HCT116 (cell line): ENCODE results near the gene APOC1. TPM values are rescaled to one million over a fixed set of nuclear protein-coding genes. Genes with fewer than 3 reads are reported as not detected.

Experiments used
- ATAC-seq: fragments of 200-7000 bp; cut with Tn5 transposase; 2 replicates; pipeline ENCODE4 v1.9.1; 2020; ENCODE audit warnings: mild to moderate bottlenecking, moderate library complexity
- BruUV-seq: library from RNA; stranded (reverse); fragments of 400-500 nt; replicated peaks from 2 replicates; lab custom pipeline; 2021; lab: Mats Ljungman, UMichigan
- CTCF ChIA-PET: fragments of 300-600 bp; sonication (Branson Sonifier 250); formaldehyde crosslinking; loops from one replicate; lab custom pipeline; 2021; ENCODE audit warnings: antibody characterized with exemption; lab: Charles Lee
- POLR2A ChIA-PET: fragments of 300-600, 350-600 bp; sonication (Branson Sonifier 250); formaldehyde crosslinking; loops from one replicate; lab custom pipeline; 2021; ENCODE audit warnings: antibody characterized with exemption; lab: Charles Lee
- RAD21 ChIA-PET, 2 experiments: fragments of 300-600 bp; sonication (Branson Sonifier 250); formaldehyde crosslinking; loops; one replicate each; lab custom pipeline; 2023; ENCODE audit warnings: low total read pairs in 2 of 2; ENCODE audit not compliant: uncharacterized antibody in 2 of 2, unreplicated experiment in 2 of 2, low non-redundant PET in 1 of 2; lab: Charles Lee
- DNase-seq: peaks from one replicate; pipeline ENCODE4 v3.0.0-alpha.2; 2010; ENCODE audit warnings: low read depth, low spot score
- H2AFZ ChIP-seq: fragments of 200-600 bp; shearing (Covaris generic), sonication (generic); 2 replicates; pipeline ENCODE4 v1.6.1; 2017; ENCODE audit warnings: low read depth, mixed run types, mixed read lengths, antibody characterized with exemption, low read length; ENCODE audit not compliant: poor library complexity, severe bottlenecking
- H3K27ac ChIP-seq: 2 replicates; pipeline ENCODE4 v1.5.1; 2012; ENCODE audit warnings: low read depth, low read length
- H3K27me3 ChIP-seq: fragments of 200-600 bp; sonication (generic); 2 replicates; pipeline ENCODE4 v1.6.1; 2016; ENCODE audit warnings: mixed run types, low read length, mixed read lengths; ENCODE audit not compliant: insufficient read depth
- H3K36me3 ChIP-seq, 2 experiments: fragments of 200-500 bp in 1 of 2; fragments of 200-600 bp in 1 of 2; sonication (Bioruptor generic) in 1 of 2; sonication (generic) in 1 of 2; 2 replicates each; pipeline versions ENCODE4 v1.5.1 to v1.6.1; 2014 to 2016; ENCODE audit warnings: low read length in 2 of 2, inconsistent platforms in 1 of 2, mixed read lengths in 1 of 2, mixed run types in 1 of 2; ENCODE audit not compliant: insufficient read depth in 2 of 2, control insufficient read depth in 1 of 2
- H3K4me1 ChIP-seq, 2 experiments: fragments of 200-600 bp in 1 of 2; sonication (generic) in 1 of 2; 2 replicates each; pipeline versions ENCODE4 v1.5.1 to v1.6.1; 2012 to 2017; ENCODE audit warnings: low read length in 2 of 2, inconsistent platforms in 1 of 2, mild to moderate bottlenecking in 1 of 2, mixed read lengths in 1 of 2, mixed run types in 1 of 2, moderate library complexity in 1 of 2; ENCODE audit not compliant: insufficient read depth in 2 of 2, control insufficient read depth in 1 of 2
- H3K4me2 ChIP-seq: fragments of 200-600 bp; sonication (generic); 2 replicates; pipeline ENCODE4 v1.6.1; 2017; ENCODE audit warnings: mixed run types, low read length, mixed read lengths
- H3K4me3 ChIP-seq, 2 experiments: fragments of 200-600 bp in 1 of 2; sonication (generic) in 1 of 2; replicated peaks in 1 of 2; 2 replicates each; pipeline ENCODE4 v1.5.1; 2011 to 2016; ENCODE audit warnings: low read length in 2 of 2, control low read depth in 1 of 2, low read depth in 1 of 2, mild to moderate bottlenecking in 1 of 2, mixed read lengths in 1 of 2, mixed run types in 1 of 2
- H3K79me2 ChIP-seq: fragments of 200-600 bp; sonication (generic); 2 replicates; pipeline ENCODE4 v1.6.1; 2017; ENCODE audit warnings: mild to moderate bottlenecking, mixed run types, low read length, moderate library complexity, mixed read lengths; ENCODE audit not compliant: insufficient read depth
- H3K9ac ChIP-seq: fragments of 200-600 bp; sonication (generic); 2 replicates; pipeline ENCODE4 v1.6.1; 2016; ENCODE audit warnings: low read length, mixed read lengths
- H3K9me2 ChIP-seq: fragments of 200-600 bp; sonication (generic), shearing (Covaris generic); 2 replicates; pipeline ENCODE4 v1.6.1; 2017; ENCODE audit warnings: mixed run types, mild to moderate bottlenecking, moderate library complexity; ENCODE audit not compliant: insufficient read depth
- H3K9me3 ChIP-seq, 2 experiments: fragments of 200-500 bp in 1 of 2; fragments of 200-600 bp in 1 of 2; sonication (Bioruptor generic) in 1 of 2; sonication (generic) in 1 of 2; 2 replicates each; pipeline ENCODE4 v1.6.1; 2014 to 2017; ENCODE audit warnings: low read length in 2 of 2, mixed read lengths in 2 of 2, inconsistent platforms in 1 of 2, low read depth in 1 of 2, mild to moderate bottlenecking in 1 of 2, mixed run types in 1 of 2, moderate library complexity in 1 of 2; ENCODE audit not compliant: control insufficient read depth in 1 of 2, insufficient read depth in 1 of 2
- H4K20me1 ChIP-seq: fragments of 200-600 bp; sonication (generic), shearing (Covaris generic); 2 replicates; pipeline ENCODE4 v1.6.1; 2017; ENCODE audit warnings: mixed run types, mild to moderate bottlenecking, moderate library complexity; ENCODE audit not compliant: insufficient read depth
- CEBPB ChIP-seq: IDR thresholded peaks from 2 replicates; pipeline ENCODE4 v1.6.1; 2012; ENCODE audit warnings: low read depth
- EGR1 ChIP-seq: IDR thresholded peaks from 2 replicates; pipeline ENCODE4 v1.6.1; 2012; ENCODE audit warnings: low read depth
- EZH2 ChIP-seq: fragments of 200-600 bp; sonication (generic); IDR thresholded peaks from 2 replicates; pipeline ENCODE4 v1.6.1; 2017; ENCODE audit warnings: antibody characterized with exemption, mixed run types
- EZH2phosphoT487 ChIP-seq: fragments of 200-600 bp; IDR thresholded peaks from 2 replicates; pipeline ENCODE4 v1.6.1; 2018; ENCODE audit warnings: antibody characterized with exemption, borderline replicate concordance
- FOSL1 ChIP-seq: IDR thresholded peaks from 2 replicates; pipeline ENCODE4 v1.6.1; 2012; ENCODE audit warnings: low read depth
- JUND ChIP-seq: IDR thresholded peaks from 2 replicates; pipeline ENCODE4 v1.6.1; 2012
- POLR2A ChIP-seq: IDR thresholded peaks from 2 replicates; pipeline ENCODE4 v1.7.0; 2011; ENCODE audit warnings: borderline replicate concordance; ENCODE audit not compliant: insufficient read depth, insufficient read length; ENCODE audit errors: extremely low read depth
- RAD21 ChIP-seq: IDR thresholded peaks from 2 replicates; pipeline ENCODE4 v1.6.1; 2012; ENCODE audit warnings: low read depth, mild to moderate bottlenecking
- SIN3A ChIP-seq: IDR thresholded peaks from 2 replicates; pipeline ENCODE4 v1.6.1; 2012; ENCODE audit warnings: low read depth
- YY1 ChIP-seq: IDR thresholded peaks from 2 replicates; pipeline ENCODE4 v1.6.1; 2011; ENCODE audit warnings: low read length, low read depth, moderate library complexity, mild to moderate bottlenecking; ENCODE audit not compliant: insufficient replicate concordance; ENCODE audit errors: extremely low read depth
- ZFX ChIP-seq: fragments of 450-650 bp; IDR thresholded peaks from 2 replicates; pipeline ENCODE4 v1.6.1; 2017
- intact Hi-C: fragments of 100-400 bp; cut with micrococcal nuclease; formaldehyde crosslinking; loops from 2 replicates; pipeline ENCODE4 v1.10.0; 2022
- total RNA-seq: library from RNA; stranded (reverse); gene quantifications from one replicate; pipeline ENCODE4 v1.2.1, GENCODE V29; 2021; ENCODE audit not compliant: unreplicated experiment
- TF ChIP-seq, protein P1 (sequence below): IDR thresholded peaks from 2 replicates; pipeline ENCODE4 v1.6.1; 2012
- TF ChIP-seq, protein P2 (sequence below), 3 experiments: fragments of 200-600 bp in 1 of 3; sonication (generic) in 1 of 3; IDR thresholded peaks in 2 of 3; conservative IDR thresholded peaks in 1 of 3; 2 replicates each; pipeline ENCODE4 v1.5.1; 2012 to 2017; ENCODE audit warnings: low read depth in 2 of 3, low read length in 2 of 3, antibody characterized with exemption in 1 of 3, borderline replicate concordance in 1 of 3, control low read depth in 1 of 3, mild to moderate bottlenecking in 1 of 3, mixed read lengths in 1 of 3, mixed run types in 1 of 3, moderate library complexity in 1 of 3; ENCODE audit not compliant: insufficient read depth in 1 of 3
- TF ChIP-seq, protein P3 (sequence below): IDR thresholded peaks from 2 replicates; pipeline ENCODE4 v1.6.1; 2012; ENCODE audit warnings: low read depth

Gene APOC1
- total RNA-seq, 1 experiment from 2014 or later = 5.1 TPM

DNA sequence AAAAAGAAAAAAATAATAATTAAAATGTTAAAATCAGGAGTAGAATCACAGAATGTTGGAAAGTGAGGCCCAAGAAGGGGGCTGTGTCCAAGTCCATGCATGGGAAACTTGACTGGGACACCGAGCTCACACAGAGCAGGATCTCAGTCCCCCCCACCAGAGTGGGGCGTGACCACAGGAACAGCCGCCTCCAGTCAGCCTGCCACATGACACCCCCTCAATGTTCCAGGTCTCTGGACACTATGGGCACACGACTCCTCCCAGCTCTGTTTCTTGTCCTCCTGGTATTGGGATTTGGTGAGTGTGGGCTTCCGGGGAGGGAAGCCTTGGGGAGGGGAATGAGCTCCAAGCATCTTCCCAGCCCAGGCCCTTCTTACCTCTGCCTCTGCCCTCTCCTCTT lies 33.8 kb downstream of the APOC1 start:
- H3K9ac ChIP-seq = no peak overlapping the region
- H3K27me3 ChIP-seq = no peaks in the 10 kb centered on the region
- H3K9me2 ChIP-seq = no peaks in the 10 kb centered on the region
- no peak overlapping the region for H2AFZ ChIP-seq
- BruUV-seq = no TSS peak
- no peak overlapping the region for H3K4me2 ChIP-seq
- H3K36me3 ChIP-seq = no peaks in the 10 kb centered on the region
- no peaks in the 10 kb centered on the region for H4K20me1 ChIP-seq
- no peak for ATAC-seq
- H3K79me2 ChIP-seq = no peaks in the 10 kb centered on the region
- TF ChIP-seq JUND (no peak), EGR1 (no peak), POLR2A (no peak)
- TF ChIP-seq, all 23 proteins: peak for 0
- Histone ChIP-seq H3K4me3 (no peak overlapping the region), H3K27ac (no peak overlapping the region), H3K4me1 (peaks cover 5 to 6% of the 10 kb centered on the region in 2 experiments; a peak in 2 of 4 replicates), H3K9me3 (no peaks in the 10 kb centered on the region)
- CTCF ChIA-PET = no interaction called here
- POLR2A ChIA-PET = no interaction called here
- RAD21 ChIA-PET = no interaction called here
- intact Hi-C loops = no loop called here
- no peak for DNase-seq

DNA sequence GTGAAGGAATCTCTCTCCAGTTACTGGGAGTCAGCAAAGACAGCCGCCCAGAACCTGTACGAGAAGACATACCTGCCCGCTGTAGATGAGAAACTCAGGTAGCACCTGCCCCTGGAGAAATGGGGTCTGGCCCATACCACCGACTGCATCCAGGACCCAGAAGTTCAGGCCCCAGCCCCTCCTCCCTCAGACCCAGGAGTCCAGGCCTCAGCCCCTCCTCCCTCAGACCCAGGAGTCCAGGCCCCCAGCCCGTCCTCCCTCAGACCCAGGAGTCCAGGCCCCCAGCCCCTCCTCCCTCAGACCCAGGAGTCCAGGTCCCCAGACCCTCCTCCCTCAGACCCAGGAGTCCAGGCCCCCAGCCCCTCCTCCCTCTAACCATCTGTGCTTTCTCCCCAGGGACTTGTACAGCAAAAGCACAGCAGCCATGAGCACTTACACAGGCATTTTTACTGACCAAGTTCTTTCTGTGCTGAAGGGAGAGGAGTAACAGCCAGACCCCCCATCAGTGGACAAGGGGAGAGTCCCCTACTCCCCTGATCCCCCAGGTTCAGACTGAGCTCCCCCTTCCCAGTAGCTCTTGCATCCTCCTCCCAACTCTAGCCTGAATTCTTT lies 34.5 kb downstream of the APOC1 start:
- no peaks in the 10 kb centered on the region for H3K79me2 ChIP-seq
- no peak overlapping the region for H2AFZ ChIP-seq
- ChIA-PET POLR2A (no interaction called here), CTCF (no interaction called here), RAD21 (no interaction called here)
- peaks cover 8 to 11% of the 10 kb centered on the region in 2 experiments; a peak in 2 of 4 replicates for H3K4me1 ChIP-seq
- no TSS peak for BruUV-seq
- H3K9ac ChIP-seq = no peak overlapping the region
- H3K4me3 ChIP-seq = no peak overlapping the region
- H3K9me2 ChIP-seq = no peaks in the 10 kb centered on the region
- no peak overlapping the region for H3K27ac ChIP-seq
- ATAC-seq = no peak
- no peak for DNase-seq
- H3K9me3 ChIP-seq = no peaks in the 10 kb centered on the region
- H3K36me3 ChIP-seq = no peaks in the 10 kb centered on the region
- H3K4me2 ChIP-seq = no peak overlapping the region
- no peaks in the 10 kb centered on the region for H4K20me1 ChIP-seq
- H3K27me3 ChIP-seq = no peaks in the 10 kb centered on the region
- intact Hi-C loops = no loop called here
- TF ChIP-seq POLR2A (no peak), SIN3A (no peak), EZH2 (no peak), FOSL1 (no peak), JUND (no peak), YY1 (no peak), CEBPB (no peak), EZH2phosphoT487 (no peak), RAD21 (no peak), ZFX (no peak)
- TF ChIP-seq, protein P1, sequence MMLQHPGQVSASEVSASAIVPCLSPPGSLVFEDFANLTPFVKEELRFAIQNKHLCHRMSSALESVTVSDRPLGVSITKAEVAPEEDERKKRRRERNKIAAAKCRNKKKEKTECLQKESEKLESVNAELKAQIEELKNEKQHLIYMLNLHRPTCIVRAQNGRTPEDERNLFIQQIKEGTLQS = no peak
- TF ChIP-seq, protein P2, sequence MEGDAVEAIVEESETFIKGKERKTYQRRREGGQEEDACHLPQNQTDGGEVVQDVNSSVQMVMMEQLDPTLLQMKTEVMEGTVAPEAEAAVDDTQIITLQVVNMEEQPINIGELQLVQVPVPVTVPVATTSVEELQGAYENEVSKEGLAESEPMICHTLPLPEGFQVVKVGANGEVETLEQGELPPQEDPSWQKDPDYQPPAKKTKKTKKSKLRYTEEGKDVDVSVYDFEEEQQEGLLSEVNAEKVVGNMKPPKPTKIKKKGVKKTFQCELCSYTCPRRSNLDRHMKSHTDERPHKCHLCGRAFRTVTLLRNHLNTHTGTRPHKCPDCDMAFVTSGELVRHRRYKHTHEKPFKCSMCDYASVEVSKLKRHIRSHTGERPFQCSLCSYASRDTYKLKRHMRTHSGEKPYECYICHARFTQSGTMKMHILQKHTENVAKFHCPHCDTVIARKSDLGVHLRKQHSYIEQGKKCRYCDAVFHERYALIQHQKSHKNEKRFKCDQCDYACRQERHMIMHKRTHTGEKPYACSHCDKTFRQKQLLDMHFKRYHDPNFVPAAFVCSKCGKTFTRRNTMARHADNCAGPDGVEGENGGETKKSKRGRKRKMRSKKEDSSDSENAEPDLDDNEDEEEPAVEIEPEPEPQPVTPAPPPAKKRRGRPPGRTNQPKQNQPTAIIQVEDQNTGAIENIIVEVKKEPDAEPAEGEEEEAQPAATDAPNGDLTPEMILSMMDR (IDR thresholded peaks at IDR 0.05 in 2 of 3, conservative IDR thresholded peaks at IDR 0.05 in 1 of 3; ENCODE audit: borderline replicate concordance in 1 of 3, insufficient read depth in 1 of 3, low read depth in 2 of 3, low read length in 2 of 3) = no peak
- TF ChIP-seq, protein P3, sequence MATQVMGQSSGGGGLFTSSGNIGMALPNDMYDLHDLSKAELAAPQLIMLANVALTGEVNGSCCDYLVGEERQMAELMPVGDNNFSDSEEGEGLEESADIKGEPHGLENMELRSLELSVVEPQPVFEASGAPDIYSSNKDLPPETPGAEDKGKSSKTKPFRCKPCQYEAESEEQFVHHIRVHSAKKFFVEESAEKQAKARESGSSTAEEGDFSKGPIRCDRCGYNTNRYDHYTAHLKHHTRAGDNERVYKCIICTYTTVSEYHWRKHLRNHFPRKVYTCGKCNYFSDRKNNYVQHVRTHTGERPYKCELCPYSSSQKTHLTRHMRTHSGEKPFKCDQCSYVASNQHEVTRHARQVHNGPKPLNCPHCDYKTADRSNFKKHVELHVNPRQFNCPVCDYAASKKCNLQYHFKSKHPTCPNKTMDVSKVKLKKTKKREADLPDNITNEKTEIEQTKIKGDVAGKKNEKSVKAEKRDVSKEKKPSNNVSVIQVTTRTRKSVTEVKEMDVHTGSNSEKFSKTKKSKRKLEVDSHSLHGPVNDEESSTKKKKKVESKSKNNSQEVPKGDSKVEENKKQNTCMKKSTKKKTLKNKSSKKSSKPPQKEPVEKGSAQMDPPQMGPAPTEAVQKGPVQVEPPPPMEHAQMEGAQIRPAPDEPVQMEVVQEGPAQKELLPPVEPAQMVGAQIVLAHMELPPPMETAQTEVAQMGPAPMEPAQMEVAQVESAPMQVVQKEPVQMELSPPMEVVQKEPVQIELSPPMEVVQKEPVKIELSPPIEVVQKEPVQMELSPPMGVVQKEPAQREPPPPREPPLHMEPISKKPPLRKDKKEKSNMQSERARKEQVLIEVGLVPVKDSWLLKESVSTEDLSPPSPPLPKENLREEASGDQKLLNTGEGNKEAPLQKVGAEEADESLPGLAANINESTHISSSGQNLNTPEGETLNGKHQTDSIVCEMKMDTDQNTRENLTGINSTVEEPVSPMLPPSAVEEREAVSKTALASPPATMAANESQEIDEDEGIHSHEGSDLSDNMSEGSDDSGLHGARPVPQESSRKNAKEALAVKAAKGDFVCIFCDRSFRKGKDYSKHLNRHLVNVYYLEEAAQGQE = no peak
